Kidney epithelial cell (primary cell): ENCODE results near the gene GAMT. TPM values are rescaled to one million over a fixed set of nuclear protein-coding genes. Genes with fewer than 3 reads are reported as not detected.

Source experiments
- DNase-seq: peaks from one replicate; pipeline ENCODE4 v3.0.0-alpha.2; 2010; ENCODE audit warnings: low read depth
- H3K27me3 ChIP-seq: 2 replicates; pipeline ENCODE4 v1.6.0; 2011; ENCODE audit warnings: low read length; ENCODE audit not compliant: control insufficient read depth, insufficient read depth
- H3K36me3 ChIP-seq: 2 replicates; pipeline ENCODE4 v1.5.1; 2011; ENCODE audit warnings: low read length; ENCODE audit not compliant: control insufficient read depth, insufficient read depth
- H3K4me3 ChIP-seq: 2 replicates; pipeline ENCODE4 v1.5.1; 2011; ENCODE audit warnings: low read depth, mild to moderate bottlenecking, control low read depth, low read length
- CTCF ChIP-seq: IDR thresholded peaks from 2 replicates; pipeline ENCODE4 v1.5.1; 2011; ENCODE audit warnings: mild to moderate bottlenecking, moderate library complexity, low read length, control low read depth, inconsistent platforms; ENCODE audit not compliant: insufficient read depth, poor library complexity, severe bottlenecking
- total RNA-seq: library from RNA; depleted of rRNA; stranded (reverse); fragments of >200 nt; gene quantifications from 2 replicates; pipeline ENCODE4 v1.2.3, GENCODE V29; 2015

GAMT gene
- total RNA-seq, 1 donor from 2014 or later, result 20.3 TPM

GRCh38 chr19:1385816-1386215 lies 15.5 kb downstream of the GAMT start:
- Histone ChIP-seq H3K27me3 (no peaks in the 10 kb centered on the region), H3K36me3 (peaks cover 2% of the 10 kb centered on the region), H3K4me3 (no peak overlapping the region)
- TF ChIP-seq CTCF, result no peak
- DNase-seq, result no peak

GRCh38 chr19:1384478-1385110 lies 16.7 kb downstream of the GAMT start:
- Histone ChIP-seq H3K4me3 (peak overlapping the region; percentile 83), H3K36me3 (peaks cover 2% of the 10 kb centered on the region), H3K27me3 (no peaks in the 10 kb centered on the region)
- no peak for TF ChIP-seq CTCF
- DNase-seq, result no peak

- Histone ChIP-seq H3K27me3 (no peaks in the 10 kb centered on the region), H3K36me3 (peaks cover 2% of the 10 kb centered on the region), H3K4me3 (peak overlapping the region; percentile 83)
- TF ChIP-seq CTCF, result no peak
- no peak for DNase-seq
These were observed 17.3 kb downstream of the GAMT start for GRCh38 chr19:1384085-1384462.

GRCh38 chr19:1383312-1384084 lies 17.8 kb downstream of the GAMT start, which contains the start of gene NDUFS7:
NDUFS7 (plus strand) TSS chr19:1383907; CDS start chr19:1383927, 20 bp downstream.
- Histone ChIP-seq H3K27me3 (no peaks in the 10 kb centered on the region), H3K4me3 (peak within 1 kb of the TSS; percentile 83), H3K36me3 (peaks cover 2% of the 10 kb centered on the region)
- DNase-seq, result no peak
- TF ChIP-seq CTCF, result peak; percentile 13

- no peak overlapping the region for H3K4me3 ChIP-seq
- TF ChIP-seq CTCF, result no peak
These were observed 18.4 kb downstream of the GAMT start for GRCh38 chr19:1383017-1383311.

More at GRCh38 chr19:1383017-1383311, 18.4 kb downstream of the GAMT start:
- Histone ChIP-seq H3K36me3 (peaks cover 2% of the 10 kb centered on the region), H3K27me3 (no peaks in the 10 kb centered on the region)
- DNase-seq, result no peak
